Limb (tissue), 2 donors: Measurements from ENCODE around the gene GPA33.
A peak's percentile ranks its signal among the peaks of the same experiment; 100 is the strongest.
"Not testable (repeated sequence)": the region's sequence is repeated elsewhere in the genome, so short reads cannot be mapped to it uniquely, and the experiment has no call there.

Experiments
- DNase-seq, 2 donors: peaks; one replicate each; pipeline ENCODE4 v3.0.0-alpha.2; 2016; ENCODE audit errors: extremely low spot score in 2 of 2

The GPA33 gene

DNA sequence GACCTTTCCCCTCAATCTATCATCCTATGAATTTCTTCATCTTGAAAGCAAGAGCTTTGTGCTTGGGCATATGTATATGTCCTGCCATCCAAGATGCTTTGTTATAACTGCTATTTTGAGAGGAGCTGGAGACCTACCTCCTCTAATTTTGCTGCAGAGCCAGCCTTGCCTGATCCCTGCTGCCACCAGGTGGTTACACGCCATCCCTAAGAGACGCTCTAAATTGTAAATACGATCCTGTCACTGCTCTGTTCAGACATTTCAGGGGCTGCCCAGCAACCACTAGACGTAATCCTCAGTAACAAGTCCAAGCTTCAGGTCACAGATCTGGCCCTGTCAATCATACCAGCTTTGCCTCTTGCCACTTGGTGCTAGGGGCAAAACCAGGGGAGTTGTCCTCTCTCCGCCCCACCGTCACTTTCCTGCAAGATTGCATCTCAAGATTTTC, 32.9 kb downstream of the GPA33 start:
- peak in 1 of 2 donors; percentile 47 for DNase-seq

DNA sequence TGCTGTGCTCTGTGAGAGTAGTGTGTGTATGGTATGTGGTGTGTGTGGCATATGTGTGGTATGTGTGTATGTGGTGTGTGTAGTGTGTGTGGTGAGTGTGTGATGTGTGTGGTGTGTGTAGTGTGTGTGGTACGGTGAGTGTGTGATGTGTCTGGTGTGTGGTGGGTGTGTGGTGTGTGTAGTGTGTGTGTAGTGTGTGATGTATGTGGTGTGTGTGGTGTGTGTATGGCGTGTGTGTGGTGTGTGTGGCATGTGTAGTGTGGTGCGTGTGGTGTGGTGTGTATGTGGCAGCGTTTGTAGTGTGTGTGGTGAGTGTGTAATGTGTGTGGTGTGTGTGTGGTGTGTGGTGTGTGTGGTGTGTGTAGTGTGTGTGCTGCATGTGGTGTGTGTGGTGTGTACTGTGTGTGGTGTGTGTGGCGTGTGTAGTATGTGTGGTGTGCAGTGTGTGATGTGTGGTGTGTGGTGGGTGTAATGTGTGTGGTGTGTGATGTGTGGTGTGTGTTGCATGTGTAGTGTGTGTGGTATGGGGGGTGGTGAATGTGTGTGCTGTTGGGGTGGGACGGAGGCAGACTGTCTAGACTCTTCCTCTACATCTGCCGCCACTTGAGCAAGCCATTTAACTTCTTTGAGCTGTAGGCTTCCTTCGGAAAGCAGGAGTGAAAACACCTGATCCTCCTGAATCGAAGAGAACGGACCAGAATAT, 33.5 kb downstream of the GPA33 start:
- no peak for DNase-seq

DNA sequence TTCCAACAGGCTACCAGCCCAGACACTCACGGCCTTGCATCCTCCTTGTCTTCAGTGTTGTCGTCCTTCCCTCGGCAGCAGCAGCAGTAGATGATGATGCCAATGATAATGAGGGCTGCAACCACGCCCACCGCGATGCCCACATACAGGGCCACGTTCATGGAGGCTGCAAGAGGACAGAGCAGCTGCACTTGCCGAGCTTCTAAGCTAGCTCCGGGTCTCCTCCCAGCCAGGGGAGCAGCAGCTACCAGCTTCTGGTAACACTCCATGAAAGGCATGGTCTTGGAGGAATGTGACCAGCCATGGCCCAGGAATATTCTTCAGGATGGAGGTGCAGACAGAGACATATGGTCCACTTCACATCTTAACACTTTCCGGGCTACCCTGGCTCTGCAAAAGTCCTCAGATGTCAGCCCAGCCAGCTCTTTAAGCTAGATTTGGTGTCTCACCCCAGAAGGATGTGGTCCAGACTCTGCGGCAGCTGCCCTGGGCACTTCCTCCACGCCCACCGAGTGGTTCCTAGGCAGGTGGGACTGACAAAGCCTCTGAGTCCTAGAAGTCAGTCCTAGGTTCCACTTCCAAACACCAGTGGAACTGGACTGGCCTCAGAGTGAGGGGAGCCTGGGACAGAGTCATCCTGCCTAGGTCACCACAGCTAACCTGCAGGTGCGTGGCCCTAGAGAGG, 35.1 kb downstream of the GPA33 start:
- DNase-seq: no peak

DNA sequence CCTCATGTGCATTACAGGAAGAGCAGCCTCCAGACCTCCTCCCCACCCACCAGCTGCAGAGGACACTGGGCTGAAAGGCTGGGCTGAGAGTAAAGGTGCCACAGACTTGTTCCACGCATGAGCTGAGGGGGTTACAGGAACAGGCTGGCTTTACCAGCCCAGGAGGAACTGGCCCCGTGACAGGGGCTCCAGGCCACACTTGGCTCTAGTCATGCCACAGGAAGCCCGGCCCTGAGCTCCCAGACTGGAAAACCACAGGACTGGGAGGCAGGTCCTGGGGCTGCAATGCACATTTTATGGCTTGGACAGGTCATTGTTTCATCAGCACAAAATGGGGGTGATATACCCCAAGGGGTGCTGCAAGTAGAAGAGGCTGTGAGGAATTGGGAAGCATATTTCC, 35.6 kb downstream of the GPA33 start:
- no peak for DNase-seq

DNA sequence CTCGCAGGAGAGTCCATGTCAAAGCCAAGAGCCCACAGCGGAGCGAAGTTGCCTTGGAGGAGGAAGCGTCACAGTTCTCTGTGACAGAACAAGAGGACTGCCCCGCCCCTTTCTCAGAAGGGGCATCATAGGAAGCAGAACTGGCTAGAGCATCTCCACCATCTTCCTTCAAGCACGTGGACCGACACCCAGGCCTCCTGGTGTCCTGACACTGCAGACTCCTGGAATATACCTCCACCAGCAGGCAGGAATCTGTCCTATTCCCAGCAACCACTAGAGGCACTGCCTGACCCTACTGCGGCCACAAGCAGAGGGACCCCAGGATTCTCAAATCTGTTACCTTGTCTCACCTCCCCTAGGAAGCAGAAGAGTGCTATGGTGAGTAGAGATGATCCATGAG, 37.8 kb downstream of the GPA33 start:
- DNase-seq: no peak

DNA sequence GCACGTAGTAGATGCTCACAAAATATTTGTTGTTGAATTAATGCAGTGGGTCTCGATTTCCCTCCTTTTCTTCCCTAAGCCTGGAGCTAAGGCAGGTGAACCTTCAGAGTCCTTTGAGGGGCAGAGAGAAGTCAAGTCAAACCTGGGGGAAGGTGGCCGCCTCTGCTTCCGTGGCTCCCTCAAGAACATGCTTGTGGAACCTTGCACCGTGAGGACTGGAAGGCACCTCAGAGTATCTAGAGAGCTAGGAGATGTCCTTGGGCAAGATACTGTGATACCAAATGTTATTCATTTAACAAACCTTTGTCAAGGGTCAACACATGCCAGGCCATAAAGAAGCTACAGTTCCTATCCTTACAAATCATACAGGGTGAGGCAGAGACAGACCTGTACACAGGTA, 38.3 kb downstream of the GPA33 start:
- no peak for DNase-seq

DNA sequence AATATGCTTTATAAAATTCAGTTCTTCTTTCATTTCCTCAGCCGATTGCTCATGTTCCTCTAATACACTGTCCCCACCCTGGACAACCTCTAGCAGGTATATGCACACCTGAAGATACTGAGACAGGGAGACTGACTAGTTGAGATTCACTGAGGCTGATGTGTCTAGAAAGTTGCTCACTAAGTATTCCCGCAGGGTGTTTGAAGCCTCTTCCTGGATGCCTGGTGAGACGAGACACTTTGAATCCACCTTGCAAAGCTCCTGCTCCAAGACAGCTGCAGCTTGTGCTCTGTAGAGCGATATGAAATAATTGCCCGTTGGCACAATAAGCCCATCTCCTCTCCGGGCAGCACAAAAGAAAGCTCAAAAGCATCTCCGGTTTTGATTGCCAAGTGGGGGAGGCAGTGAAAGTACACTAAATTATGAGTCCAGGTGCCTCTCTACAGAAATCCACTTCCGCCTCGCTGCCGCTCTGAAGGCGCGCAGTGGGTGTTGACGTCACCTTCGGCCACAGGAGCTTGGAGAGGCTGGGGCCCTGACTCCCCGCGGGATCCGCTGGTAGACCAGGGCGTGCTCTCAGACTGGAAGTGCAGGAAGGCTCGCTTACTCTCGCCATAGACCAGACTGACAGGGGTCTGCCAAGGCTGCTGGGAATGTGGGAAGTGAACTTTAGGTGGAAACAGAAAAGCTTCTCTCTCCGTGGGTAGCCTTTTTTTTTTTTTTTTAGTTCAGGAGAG, 46.3 kb downstream of the GPA33 start:
- DNase-seq: peak; percentile 28 to 71

DNA sequence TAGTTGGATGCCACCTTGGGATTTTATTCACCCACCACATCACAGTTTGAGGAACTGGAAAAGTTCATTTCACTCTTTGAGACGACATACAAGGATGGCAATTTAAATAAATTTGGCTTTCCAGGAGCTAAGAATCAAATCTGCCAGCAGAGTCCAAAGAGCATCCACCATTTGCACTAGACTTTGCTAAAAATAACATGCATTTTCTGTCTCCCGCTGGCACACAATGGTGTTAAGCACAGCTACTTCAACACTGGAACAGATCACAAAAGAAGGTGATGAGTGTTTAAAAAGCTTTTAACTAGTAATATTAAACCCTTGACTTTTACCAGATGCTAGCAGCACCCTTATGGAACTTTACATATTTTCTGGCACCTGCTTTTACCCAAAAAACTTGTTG, 56.5 kb downstream of the GPA33 start:
- DNase-seq: no peak

DNA sequence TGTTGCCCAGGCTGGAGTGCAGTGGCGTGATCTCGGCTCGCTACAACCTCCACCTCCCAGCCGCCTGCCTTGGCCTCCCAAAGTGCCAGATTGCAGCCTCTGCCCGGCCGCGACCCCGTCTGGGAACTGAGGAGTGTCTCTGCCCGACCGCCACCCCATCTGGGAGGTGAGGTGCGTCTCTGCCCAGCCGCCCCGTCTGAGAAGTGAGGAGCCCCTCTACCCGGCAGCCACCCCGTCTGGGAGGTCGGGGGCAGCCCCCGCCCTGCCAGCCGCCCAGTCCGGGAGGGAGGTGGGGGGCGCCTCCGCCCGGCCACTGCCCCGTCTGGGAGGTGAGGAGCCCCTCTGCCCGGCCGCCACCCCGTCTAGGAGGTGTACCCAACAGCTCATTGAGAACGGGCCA, 60.6 kb downstream of the GPA33 start:
- not testable (repeated sequence) for DNase-seq

DNA sequence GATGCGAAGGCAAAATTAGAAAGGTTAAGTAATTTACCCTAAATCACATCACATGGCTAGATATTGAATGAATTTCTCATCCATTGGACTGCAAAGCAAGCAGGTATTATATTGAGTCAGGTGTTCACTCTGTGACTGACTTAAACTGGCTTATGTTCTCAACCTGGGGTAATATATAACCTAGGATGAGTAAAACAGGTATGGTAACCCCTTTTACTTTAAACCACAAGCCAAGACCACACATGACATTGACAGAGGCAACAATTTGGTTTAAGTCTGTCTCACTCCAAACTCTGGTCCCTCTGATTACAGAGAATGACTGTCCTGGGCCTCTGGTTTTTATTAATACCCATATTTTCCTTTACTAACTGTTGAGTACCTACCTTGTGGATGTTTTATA, 67.8 kb downstream of the GPA33 start:
- no peak for DNase-seq

DNA sequence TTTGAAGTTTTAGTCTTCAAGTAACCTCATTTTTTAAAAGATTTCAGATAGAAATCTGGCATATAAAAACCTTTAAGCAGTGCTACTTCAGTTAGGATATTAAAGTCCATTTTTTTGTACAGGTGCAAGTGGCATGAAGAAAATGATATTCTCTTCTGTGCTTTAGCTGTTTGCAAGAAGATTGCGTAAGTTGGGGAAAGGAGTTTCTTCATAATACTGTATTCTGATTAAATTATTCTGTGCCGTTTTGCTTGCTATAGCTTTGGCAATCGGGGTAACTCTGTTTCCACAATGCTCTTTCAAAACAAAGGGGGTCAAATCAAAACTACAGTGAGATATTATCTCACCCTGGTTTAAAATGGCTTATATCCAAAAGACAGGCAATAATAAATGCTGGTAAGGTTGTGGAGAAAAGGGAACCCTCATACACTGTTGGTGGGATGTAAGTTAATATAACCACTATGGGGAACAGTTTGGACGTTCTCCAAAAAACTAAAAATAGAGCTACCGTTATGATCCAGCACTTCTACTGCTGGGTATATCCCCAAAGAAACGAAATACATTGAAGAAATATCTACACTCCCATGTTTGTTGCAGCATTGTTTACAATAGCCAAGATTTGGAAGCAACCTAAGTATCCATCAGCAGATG, 74.0 kb downstream of the GPA33 start:
- DNase-seq: no peak

DNA sequence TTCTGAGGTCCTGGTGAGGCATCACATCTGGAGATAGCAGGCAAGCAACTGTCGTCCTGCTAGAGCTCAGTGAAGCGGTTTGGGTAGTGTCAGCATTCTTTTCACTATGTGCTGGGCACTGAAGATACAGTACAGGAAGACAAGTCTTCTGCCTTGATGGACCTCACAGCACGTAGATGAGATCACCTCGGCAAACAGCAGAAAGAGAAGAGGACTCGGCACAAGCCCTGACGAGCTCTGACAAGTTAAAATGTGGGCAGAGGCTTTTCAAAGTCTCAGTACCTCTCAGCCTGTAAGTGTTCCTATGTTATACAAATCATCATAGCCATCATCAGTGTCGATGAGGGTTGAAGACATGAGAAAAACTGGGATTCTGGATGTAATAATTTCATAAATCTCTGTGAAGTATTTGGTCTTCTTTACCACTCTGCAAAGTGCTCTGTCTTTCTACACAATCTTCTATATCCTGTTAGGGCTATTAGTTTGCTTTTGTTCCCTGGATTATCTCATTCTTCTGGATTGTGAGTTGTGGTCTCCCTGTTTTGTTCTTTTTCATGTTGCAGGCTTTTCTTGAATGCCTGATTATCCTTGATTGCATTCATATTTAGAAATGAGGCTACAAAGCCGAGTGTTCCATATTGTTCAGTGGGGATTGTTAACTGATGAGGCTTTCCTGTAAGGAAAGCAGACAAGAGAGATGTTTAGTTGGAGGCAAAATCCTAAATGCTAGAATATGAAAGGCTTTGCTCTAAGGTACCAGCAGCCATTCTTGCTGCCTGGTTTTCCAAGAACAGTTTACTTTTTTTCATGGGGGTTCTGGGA, 76.9 kb downstream of the GPA33 start:
- no peak for DNase-seq

DNA sequence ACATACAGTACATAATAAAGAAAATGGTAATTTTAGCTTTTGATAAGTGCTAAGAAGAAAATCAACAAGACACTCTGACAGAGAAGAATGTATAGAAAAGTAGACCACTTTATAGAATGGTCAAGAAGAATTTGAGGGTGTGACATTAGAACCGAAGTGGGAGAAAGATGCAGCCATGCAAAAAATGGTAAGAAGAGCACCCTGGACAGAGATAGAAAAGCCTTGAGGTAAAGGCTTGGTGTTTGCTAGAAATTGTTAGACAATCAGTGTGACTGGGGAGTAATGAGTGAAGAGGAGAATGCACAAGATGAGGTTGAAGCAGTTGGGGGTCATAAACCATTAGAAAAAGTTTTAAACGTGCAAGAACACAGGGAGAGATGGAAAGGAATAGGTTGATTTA, 77.6 kb downstream of the GPA33 start:
- no peak for DNase-seq

DNA sequence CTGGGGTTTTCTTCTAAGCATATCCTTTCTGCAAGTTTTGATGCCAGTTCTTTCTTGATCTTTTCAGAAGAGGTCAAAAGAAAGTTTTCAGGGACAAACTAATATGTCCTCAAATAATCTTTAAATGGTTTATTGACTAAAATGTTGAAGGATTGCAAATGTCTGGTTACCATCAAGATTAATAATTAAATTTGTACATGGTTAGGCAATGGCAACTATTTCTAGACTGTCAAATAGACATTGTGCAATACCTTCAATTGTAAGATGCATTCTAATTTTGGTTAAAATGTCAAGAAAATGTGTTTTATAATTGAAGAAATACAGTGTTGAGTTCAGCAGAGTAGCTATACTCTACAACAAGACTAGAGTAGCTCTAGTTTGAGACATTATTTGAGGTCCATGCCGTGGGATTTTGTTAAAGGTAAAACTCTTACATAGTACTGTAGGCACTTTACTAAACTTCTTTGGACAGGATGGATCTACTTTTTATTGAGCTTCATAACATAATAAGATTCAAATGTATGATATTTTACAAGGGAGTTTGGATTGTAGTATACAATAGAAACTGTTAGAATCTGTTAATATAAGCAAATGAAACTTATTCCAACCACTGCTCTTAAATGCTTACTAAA, 78.5 kb downstream of the GPA33 start:
- DNase-seq: no peak

DNA sequence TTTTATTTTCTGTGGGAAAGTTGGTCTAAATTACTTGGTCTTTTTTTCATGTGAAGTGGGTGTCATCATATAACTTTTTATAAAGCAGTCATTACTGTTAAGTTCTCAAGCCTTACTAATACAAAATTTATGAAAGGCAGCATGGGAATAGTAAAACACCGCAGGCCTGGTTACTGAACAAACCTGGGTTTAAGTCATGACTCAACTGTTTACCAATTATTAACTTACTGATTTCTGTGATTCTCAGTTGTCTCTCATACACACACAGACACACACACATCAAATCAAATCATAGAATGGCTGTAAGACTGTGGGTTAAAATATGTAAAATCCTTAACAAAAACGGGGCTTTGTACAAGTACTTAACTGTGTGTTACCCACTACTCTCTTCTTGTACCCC, 86.5 kb downstream of the GPA33 start:
- no peak for DNase-seq
